Forelimb muscle (tissue), 1 donor: ENCODE measurements around the gene RNF144A. TPM values are rescaled to one million over a fixed set of nuclear protein-coding genes. Genes with fewer than 3 reads are reported as not detected.

Experiments used
- DNase-seq: peaks from one replicate; pipeline ENCODE4 v3.0.0-alpha.2; 2013; ENCODE audit warnings: low read depth
- polyA plus RNA-seq: library from polyadenylated mRNA; unstranded; fragments of 120-200 nt; gene quantifications from one replicate; pipeline ENCODE4 v1.2.1, GENCODE V29; 2013; ENCODE audit not compliant: insufficient read length

RNF144A gene
- polyA plus RNA-seq, 1 donor = 20.7 TPM

- no peak for DNase-seq
Observed at GRCh38 chr2:7044253-7045250, 127.3 kb downstream of the RNF144A start.

DNA sequence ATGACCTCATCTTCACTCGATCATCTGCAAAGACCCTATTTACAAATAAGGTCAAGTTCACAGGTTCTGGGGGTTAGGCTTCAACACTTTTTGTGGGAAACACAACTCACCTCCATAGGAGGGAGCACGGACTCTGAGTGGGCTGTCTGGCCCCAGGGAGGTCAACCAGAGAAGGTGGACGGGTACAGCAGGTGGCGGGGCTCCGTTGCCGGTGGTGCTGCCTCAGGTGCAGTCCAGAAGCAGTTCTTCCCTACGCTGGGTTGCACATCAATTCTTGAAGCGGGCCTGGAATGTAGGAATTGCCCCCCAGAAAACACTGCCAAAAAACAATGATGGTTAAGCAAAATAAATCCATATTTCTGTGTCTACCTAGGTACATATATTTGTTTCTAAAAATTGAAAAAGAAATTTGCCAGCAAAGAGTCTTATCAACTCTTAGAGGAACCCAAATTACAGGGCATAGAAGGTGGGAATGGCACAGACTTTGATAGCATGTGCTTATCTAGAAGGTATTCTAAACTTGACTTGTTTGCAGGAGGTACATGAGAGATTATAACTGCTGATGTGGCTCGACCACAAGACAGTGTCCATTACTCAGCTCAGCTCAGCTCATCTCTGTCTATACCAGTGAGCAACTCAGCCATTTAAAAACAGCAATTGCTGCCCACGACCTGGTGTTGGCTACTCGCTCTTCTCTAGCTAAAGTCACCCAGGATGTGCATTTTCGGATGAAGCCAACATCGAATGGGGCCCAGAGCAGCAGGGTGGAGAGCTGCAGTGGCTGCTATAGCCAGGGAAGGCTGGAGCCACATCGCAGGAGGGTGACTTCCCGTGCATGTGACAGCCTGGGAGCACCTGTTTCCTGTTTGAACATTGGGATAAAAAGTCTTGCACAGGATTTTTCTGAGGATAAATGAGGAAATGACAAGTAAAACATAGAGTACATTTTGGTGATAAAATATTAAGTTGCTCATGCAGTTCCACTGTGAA lies 128.7 kb downstream of the RNF144A start:
- DNase-seq = no peak

GRCh38 chr2:7047661-7048060 lies 130.4 kb downstream of the RNF144A start:
- no peak for DNase-seq

DNA sequence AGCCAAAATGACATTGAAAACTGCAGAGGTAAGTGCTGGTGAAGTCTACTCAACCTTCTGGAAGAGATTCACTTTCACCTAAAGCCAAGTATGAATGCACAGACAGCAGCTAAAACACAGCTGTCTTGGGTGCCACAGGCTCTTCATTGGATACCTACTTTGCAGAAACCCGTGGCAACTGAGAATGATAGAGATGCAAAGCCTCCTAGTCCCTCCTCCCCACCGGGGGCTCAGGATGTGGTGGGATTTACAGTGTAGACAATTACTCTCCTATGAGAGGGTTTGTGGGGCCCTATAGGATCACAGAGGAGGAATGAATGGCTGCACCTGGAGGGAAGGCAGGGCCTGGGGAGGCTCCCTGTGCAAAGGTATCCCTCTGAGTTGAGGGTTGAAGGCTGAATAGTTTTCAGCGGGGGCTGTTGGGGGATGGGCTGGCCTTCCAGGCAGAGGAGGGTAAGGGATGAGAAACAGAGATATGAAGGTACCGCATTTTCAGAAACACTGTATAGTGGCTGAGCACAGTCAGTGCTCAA lies 131.6 kb downstream of the RNF144A start:
- no peak for DNase-seq

DNA sequence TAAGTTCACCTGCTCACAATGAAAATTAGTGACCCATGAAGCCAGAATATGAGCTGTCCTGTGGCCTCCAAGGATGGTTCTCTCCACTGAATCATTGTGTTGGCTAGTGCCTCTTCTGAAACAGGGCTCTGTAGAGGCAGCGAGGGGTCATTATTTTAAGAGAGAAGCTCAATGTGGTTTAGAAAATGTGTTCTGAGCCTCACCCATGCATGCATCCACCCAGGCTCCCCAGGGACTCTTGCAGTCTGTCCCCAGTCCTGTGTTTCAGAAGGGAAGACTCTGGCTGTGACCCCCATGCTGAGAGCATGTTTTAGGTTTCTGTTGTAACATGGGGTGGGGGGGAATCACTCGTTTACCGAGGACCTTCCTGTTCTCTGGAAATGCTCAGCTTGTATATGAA lies 135.2 kb downstream of the RNF144A start:
- no peak for DNase-seq

GRCh38 chr2:7053650-7054265 lies 136.5 kb downstream of the RNF144A start:
- DNase-seq = no peak

- DNase-seq = no peak
Observed at GRCh38 chr2:7057865-7058400, 140.7 kb downstream of the RNF144A start.

DNA sequence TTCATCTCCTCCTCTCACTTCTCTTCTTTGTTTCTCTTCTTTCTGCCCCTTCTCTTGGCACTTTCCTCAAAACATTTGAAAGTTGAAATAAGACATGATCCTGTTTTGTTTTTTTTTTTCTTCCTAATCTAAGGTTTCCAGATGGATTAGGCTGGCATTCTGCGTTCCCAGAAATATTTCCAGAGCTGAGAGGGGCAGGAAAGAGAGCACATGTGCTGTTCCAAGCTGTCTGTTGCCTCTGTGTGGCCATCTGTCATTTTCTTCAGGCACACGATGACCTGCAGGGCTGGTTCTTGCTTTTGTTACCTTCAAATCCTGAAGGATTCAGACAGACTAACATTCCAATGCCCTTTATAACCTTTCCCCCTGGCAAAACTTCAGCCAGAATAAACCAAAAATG lies 142.9 kb downstream of the RNF144A start:
- DNase-seq = no peak

DNA sequence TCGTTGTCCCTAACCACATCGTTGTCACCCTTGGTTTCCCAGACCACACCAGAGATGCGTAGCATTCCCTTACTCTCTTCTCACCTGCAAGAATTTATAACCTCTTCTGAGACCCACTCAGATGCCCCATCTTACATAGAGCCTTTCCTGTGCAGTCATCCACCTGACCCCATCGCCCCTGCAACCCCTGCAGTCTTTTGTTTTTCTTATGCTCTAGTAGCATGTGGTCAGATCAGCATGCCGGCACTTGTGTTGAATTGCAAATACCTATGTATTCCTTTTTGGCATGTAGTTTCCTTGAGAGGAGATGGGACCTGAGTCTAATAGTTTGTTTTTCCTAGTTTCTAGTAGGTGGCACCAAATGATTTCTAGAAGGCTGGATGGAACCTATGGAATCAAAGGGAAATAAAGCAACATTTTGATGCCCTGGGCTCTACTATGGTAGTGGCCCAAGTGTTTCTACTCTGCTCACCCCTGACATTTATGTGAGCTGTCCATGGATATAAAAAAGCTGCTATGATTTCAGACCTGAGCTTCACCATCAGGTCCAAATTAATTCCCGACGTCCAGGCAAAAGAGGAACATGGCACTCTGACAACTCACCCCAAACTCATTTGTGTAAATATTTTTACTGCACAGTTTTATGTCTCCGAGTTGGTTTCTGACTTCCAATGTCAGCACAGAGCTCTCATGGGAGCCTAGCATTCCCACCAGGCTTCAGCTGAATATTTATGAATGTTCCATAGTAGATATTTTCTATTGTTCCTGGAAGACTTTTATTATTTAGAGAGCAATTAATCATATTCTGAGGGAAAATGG lies 143.6 kb downstream of the RNF144A start:
- DNase-seq = no peak

DNA sequence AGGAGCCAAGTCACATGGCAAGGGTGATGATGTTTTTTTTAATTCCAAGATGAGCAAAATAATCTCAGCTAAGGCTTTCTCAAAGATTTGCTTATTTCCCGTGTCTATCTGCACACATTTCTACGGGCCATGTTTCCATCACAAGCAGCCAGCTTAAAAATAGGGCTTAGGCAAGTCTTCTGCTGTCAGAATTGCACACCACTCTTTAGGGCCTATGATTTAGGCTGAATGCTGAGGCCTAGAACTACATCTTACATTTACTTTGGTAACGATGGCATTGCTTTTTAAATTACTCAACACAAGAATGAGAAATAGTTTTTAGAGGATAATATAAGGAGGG lies 144.2 kb downstream of the RNF144A start:
- peak; percentile 31 for DNase-seq

DNA sequence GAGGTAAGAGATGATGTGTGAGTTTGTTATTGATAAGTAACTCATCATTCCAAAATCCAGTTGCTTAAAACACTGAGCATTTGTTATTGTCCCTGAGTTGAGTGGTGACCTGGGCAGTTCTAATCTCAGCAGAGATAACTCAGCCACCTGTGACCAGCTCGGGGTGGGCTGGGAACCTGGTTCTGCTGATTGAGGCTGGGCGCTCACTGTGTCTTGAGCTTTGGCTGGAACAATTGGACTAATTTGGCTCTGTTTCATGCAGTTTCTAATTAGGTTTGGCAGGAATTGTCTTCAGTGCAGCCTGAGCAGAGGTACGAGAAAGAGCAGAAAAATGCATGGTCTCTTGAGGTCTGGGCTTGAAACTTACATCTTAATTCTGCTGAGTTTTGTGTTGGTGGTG lies 144.7 kb downstream of the RNF144A start:
- DNase-seq = no peak

DNA sequence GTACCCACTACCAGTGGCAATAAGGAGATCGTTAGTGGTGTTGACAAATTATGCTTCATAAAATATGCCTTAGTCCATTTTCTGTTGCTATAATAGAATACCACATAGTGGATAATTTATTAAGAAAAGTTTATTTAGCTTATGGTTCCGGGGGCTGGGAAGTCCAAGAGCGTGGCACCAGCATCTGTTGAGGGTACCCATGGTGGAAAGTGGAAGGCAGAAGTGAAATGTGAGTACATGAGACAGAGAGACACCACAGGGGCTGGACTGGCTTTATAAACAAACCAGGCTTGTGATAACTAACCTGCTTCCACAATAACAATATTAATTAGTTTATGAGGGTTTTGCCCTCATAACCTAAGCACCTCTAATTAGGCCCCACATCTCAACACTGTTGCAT lies 146.6 kb downstream of the RNF144A start:
- DNase-seq = no peak

DNA sequence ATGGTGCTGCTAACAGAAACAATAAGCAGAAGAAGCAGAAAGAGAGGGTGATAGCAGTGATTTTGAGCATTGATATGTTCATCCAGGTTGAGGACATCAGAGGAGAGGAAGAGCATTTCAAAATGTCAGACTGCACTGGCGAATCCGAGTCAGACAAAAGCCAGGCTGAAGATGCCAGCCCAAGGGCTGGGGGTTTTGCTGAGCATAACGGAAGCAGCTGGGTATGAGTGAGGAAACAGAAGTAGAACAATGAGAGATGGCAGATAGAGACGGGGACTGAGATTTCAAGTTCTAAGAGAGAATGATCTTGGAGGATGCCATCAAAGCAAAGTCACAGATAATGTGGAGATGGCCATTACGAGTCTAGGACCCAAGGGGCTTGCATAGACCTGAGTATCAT lies 151.2 kb downstream of the RNF144A start:
- no peak for DNase-seq

- no peak for DNase-seq
Observed at GRCh38 chr2:7070483-7070882, 153.3 kb downstream of the RNF144A start.

DNA sequence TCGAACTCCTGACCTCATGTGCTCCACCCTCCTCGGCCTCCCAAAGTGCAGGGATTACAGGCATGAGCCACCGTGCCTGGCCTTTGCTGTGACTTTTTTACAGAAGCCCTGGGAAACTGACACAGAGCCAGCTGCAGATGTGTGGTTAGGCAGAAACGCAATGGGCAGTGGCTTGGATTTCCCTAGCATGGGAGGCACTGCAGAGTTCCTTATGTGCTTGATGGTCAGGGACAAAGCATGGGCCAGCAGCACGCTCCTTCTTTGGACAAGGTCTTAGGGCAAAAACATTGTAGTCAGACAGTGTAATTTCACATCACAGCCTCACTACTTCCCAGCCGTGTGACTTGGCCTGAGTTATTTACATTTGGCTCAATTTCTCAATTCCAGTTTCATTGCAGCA lies 153.9 kb downstream of the RNF144A start:
- no peak for DNase-seq

- no peak for DNase-seq
Observed at GRCh38 chr2:7071916-7072556, 154.8 kb downstream of the RNF144A start.

DNA sequence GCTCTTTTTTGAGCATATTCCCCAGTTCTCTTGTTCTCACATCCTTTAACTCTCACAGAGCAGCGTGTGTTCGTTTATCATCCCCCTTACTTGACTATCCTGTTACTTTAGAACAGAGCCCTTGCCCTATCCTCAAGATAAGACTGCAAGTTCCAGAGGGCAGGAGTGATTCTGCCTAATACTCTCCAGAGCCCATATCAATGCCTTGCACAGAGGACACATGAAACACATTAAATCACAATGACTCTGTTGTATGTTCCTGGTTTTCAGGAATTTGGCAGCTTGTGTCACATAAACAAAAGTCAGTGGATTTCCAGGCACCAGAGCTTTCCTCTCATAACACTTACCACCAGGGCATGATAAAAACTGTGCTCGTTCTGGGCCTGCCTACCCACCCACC lies 156.7 kb downstream of the RNF144A start:
- no peak for DNase-seq

DNA sequence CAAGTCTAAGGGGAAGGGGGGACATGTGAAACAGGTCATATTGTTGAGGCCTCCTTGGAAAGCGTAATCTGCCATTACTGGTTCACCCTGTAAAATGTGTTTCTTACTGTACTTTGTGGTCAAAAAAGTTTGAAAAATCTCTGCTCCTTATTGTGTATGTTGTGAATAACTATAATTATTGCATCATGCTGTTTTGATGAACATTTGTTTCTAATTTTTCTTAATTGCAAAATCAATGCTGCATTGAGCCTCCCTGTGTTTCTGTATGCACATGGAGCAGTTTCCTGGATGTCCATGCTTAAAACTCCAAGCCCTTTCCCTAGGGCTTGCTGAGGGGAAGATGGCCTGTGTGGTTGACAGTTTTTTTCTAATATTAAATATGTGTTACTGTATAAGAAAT lies 158.6 kb downstream of the RNF144A start:
- no peak for DNase-seq

- DNase-seq = peak; percentile 69
Observed at GRCh38 chr2:7077660-7078267, 160.6 kb downstream of the RNF144A start.
